22Rv1 (cell line): ENCODE data around the gene IL32.

Experiments
- ZFX ChIP-seq: fragments of 450-650 bp; IDR thresholded peaks from 2 replicates; pipeline ENCODE4 v1.6.1; 2017; ENCODE audit warnings: antibody characterized with exemption, borderline replicate concordance
- TF ChIP-seq, protein P1 (sequence below): fragments of 450-650 bp; IDR thresholded peaks from 2 replicates; pipeline ENCODE4 v1.5.1; 2017; ENCODE audit warnings: mild to moderate bottlenecking

DNA sequence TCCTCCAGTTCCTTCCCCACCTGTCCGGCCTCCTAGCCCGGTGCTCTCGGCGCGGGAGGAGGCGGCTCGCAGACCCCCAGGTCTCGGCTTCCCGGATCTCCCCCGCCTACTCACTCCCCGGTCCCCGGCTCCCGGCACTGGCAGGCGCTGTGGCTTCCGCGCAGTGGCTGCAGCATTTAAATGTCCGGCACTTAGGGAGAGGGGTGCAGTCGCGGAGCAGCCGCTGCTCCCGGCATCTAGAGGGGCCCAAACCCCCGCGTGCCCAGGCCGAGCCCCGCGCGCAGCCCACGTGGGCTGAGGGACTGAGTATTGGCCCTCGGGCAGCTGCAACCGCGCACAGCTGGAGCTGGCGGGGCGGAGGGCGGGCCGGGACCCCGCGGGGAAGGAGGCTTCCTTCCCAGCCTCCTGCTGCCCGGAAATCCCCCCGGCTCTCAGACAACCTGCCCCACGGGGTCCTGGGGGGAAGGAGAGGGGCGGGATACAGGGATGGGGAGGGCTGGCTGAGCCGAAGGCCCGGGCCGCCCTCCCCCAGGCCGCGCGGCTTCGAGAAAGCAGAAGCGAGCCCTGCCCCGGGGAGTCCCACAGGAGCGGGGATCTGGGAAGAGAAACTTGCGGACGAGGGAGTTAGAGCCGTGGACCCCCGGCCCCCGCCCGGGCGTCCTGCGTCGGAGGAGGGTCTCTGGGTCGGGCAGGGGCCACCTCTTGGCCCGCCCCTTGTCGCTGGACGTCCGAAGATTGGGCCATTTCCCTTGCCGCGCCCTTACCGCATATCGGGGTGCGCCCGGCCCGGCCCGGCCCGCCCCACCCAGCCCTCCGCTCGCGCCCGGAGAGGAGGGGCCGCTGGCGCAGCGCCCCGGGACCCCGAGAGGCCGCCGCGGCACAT lies 19.4 kb upstream of the IL32 start, which contains the start of gene MMP25:
- TF ChIP-seq, protein P1, sequence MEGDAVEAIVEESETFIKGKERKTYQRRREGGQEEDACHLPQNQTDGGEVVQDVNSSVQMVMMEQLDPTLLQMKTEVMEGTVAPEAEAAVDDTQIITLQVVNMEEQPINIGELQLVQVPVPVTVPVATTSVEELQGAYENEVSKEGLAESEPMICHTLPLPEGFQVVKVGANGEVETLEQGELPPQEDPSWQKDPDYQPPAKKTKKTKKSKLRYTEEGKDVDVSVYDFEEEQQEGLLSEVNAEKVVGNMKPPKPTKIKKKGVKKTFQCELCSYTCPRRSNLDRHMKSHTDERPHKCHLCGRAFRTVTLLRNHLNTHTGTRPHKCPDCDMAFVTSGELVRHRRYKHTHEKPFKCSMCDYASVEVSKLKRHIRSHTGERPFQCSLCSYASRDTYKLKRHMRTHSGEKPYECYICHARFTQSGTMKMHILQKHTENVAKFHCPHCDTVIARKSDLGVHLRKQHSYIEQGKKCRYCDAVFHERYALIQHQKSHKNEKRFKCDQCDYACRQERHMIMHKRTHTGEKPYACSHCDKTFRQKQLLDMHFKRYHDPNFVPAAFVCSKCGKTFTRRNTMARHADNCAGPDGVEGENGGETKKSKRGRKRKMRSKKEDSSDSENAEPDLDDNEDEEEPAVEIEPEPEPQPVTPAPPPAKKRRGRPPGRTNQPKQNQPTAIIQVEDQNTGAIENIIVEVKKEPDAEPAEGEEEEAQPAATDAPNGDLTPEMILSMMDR, result no peak
- TF ChIP-seq ZFX, result no peak
